T-helper 2 cell treated with Interferon-gamma antibody and Interleukin-4, amounts not matched to agents 5 μg/mL and 100 μg/mL, for 36 hours (primary cell): ENCODE data around the gene STRA8.

Experiments
- DNase-seq: peaks from one replicate; pipeline ENCODE4 v3.0.0; 2021; ENCODE audit warnings: low spot score
- H3K27ac Mint-ChIP-seq: one replicate; pipeline ENCODE4 v1.8.0; 2021; ENCODE audit warnings: mild to moderate bottlenecking, mixed read lengths
- H3K27me3 Mint-ChIP-seq: one replicate; pipeline ENCODE4 v1.8.0; 2021; ENCODE audit warnings: low read depth, mixed read lengths
- H3K36me3 Mint-ChIP-seq: one replicate; pipeline ENCODE4 v1.8.0; 2021; ENCODE audit warnings: low read depth, mixed read lengths
- H3K4me1 Mint-ChIP-seq: one replicate; pipeline ENCODE4 v1.8.0; 2021; ENCODE audit warnings: low read depth, mixed read lengths
- H3K4me3 Mint-ChIP-seq: one replicate; pipeline ENCODE4 v1.8.0; 2022; ENCODE audit warnings: mild to moderate bottlenecking, moderate library complexity, mixed read lengths
- H3K9me3 Mint-ChIP-seq: one replicate; pipeline ENCODE4 v1.8.0; 2021; ENCODE audit warnings: mixed read lengths

Gene STRA8, protein sequence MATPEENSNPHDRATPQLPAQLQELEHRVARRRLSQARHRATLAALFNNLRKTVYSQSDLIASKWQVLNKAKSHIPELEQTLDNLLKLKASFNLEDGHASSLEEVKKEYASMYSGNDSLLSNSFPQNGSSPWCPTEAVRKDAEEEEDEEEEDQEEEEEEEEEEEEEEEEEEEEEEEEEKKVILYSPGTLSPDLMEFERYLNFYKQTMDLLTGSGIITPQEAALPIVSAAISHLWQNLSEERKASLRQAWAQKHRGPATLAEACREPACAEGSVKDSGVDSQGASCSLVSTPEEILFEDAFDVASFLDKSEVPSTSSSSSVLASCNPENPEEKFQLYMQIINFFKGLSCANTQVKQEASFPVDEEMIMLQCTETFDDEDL

DNA sequence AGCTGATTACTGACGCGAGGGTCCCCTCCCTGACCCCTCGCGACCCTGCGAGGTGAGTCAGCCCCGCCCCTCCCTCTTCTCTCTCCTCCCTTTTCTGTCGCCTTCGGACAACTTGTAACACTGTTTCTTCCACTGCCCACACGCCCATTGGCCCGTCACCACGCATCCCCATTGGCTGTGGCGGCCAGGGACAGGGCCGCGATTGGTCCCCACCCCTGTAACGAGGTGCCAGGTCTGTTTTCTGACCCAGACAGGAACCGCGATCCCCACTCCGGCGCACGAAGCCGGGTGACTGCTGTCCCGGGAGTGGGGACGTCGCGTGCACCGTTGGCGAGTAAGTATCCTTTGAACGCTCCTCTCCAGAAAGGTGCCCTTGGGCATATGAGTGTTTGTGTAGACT, at the start of gene STRA8:
Gene STRA8, plus strand, starts transcription at position 269 of the 400 bp plus-strand sequence. CDS start 6,687 bp downstream, outside the sequence.
- no peak within 1 kb of the TSS for H3K27ac Mint-ChIP-seq
- H3K9me3 Mint-ChIP-seq, result peaks cover 7% of the 10 kb centered on the region
- DNase-seq, result no peak
- no peak within 1 kb of the TSS for H3K4me3 Mint-ChIP-seq
- peaks cover 22% of the 10 kb centered on the region for H3K4me1 Mint-ChIP-seq
- no peaks in the 10 kb centered on the region for H3K27me3 Mint-ChIP-seq
- no peaks in the 10 kb centered on the region for H3K36me3 Mint-ChIP-seq

DNA sequence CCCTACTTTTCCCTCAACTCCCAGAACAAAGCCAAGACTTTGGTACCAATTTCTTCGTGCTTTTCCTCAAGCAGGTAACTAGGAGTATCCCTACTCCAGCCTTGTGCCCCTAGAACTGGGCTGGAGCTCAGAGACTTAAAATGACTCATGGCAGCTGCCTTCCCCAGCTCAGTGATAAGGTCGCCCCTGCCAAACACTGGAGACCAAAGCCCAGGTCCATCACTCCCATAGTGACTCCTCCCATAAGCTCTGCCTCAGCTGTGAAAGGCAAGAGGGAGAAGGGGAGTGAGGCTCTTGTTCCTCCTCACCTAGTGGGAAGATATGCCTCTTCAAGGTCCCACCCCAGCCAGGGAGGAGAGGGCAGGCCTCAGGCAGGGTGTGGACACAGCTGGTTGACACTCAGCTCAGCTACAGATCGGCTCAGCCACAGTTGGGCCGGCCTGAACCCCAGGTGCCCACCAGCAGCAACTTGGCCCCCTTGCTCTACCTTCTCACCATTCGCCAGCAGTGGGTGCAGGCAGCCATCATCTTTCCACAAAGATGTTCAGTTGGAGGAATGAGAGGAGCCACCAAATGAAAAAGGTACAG, 49.3 kb upstream of the STRA8 start:
- Mint-ChIP-seq H3K36me3 (peaks cover 55% of the 10 kb centered on the region), H3K4me3 (no peak overlapping the region), H3K9me3 (peaks cover 27% of the 10 kb centered on the region), H3K27ac (no peak overlapping the region), H3K27me3 (no peaks in the 10 kb centered on the region), H3K4me1 (no peaks in the 10 kb centered on the region)
- DNase-seq, result no peak

DNA sequence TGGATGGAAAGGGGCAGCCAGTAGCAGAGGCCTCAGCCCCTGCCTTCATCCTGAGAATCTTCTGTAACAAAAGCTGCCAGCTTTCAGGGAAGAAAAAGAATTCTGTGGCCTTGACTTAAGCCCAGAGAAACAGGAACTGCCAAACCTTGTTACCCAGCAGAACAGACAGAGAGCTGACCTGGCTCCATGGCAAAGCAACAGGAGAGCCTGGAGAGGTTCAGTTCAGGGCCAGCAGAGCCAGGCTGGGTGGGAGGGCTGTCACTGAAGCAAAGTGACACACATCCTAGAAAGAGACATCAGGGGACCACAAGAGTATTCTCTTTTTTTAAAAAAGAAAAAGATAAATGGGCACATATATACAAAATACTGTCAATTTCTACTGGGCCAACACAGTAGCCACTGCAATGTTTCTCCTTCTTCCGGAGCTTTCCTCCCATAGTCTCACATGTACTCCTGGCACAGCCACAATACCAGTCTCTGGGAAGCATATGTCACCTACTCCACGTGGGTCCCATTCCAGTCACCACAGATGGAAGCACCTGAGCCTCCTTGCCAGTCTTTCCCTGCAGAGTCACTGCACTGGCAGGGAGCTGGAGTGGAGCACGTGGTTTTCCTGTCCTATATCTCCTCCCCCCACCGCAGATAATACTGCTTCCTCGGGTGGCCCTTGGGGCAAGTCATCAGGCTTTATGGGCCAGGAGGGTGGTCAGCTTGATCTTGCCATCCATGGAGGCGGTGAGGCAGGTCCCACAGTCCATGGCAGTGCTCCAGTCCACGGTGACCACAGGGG, 48.0 kb upstream of the STRA8 start:
- Mint-ChIP-seq H3K27ac (no peak overlapping the region), H3K9me3 (peaks cover 16% of the 10 kb centered on the region), H3K36me3 (peaks cover 54% of the 10 kb centered on the region), H3K4me3 (no peak overlapping the region), H3K4me1 (no peaks in the 10 kb centered on the region), H3K27me3 (no peaks in the 10 kb centered on the region)
- no peak for DNase-seq

DNA sequence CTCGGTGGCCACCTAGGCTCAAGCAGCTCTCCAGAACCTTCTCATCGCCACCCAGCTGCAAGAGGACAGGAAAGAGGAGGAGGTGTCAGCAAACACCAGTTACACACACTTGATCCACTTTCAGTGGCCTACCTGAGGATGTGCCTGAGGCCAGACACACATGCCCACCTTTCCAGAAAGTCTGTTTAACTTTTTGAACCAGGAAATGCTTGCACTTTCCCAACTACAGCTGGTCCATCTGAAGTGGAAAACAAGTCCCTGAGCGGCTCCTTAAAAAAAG, 47.4 kb upstream of the STRA8 start:
- peaks cover 13% of the 10 kb centered on the region for H3K9me3 Mint-ChIP-seq
- no peaks in the 10 kb centered on the region for H3K27me3 Mint-ChIP-seq
- no peak overlapping the region for H3K27ac Mint-ChIP-seq
- peaks cover 54% of the 10 kb centered on the region for H3K36me3 Mint-ChIP-seq
- DNase-seq, result no peak
- H3K4me1 Mint-ChIP-seq, result no peaks in the 10 kb centered on the region
- H3K4me3 Mint-ChIP-seq, result no peak overlapping the region

DNA sequence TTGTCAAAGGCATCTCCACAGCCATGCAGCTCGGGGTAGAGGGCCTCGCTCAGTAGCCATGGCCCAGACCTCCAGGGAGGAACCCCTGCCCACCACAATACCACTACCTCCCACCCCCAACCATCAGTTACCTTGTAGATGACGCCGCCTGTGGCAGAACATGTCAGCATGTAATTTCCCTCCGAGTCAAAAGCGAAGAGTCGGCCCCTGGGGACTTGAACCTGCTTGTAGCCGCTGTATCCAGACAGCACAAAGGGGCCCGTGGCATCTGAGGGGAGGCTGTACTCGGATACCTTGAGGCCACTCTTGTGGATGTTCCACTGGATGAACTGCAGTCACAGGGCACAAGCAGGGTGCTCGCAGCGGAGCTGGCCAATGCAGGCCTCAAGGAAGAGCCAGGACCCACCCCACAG, 46.8 kb upstream of the STRA8 start:
- H3K36me3 Mint-ChIP-seq, result peaks cover 51% of the 10 kb centered on the region
- H3K27ac Mint-ChIP-seq, result no peak overlapping the region
- H3K27me3 Mint-ChIP-seq, result no peaks in the 10 kb centered on the region
- H3K9me3 Mint-ChIP-seq, result peaks cover 7% of the 10 kb centered on the region
- no peak for DNase-seq
- H3K4me1 Mint-ChIP-seq, result no peaks in the 10 kb centered on the region
- no peak overlapping the region for H3K4me3 Mint-ChIP-seq

DNA sequence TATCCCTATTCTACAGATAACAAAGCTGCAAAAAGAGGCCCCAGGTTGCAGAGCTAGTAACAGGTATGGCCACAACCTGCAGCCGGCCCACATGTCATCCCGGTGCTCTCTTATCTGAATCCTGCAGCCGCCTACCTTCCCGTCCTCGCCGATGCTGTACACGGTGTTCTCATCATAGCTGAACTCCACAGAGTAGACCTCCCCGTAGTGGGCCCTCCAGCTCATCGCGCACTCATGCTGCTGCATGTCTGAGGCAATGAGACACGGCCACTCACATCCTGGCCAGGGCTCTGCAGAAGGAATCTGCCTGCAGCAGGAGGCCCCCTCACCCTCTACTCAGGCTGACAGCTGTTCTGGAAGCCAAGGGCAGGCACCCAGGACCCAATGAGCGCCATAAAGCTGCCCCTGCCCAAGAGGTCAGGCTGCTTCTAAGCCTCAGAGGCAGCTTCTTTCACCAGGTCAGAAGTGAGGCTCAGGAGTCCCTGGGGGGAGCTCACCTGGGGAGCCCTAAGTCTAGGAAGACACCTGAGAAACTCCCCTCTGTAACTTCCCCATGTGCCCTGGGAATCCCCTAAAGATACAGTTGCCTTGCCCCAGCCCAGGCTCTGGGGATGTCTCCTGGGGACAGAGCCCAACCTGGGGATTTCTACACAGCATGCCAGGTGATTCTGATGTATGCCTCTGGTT, 45.2 kb upstream of the STRA8 start:
- H3K36me3 Mint-ChIP-seq, result peaks cover 50% of the 10 kb centered on the region
- no peaks in the 10 kb centered on the region for H3K4me1 Mint-ChIP-seq
- no peak overlapping the region for H3K27ac Mint-ChIP-seq
- no peaks in the 10 kb centered on the region for H3K27me3 Mint-ChIP-seq
- no peaks in the 10 kb centered on the region for H3K9me3 Mint-ChIP-seq
- H3K4me3 Mint-ChIP-seq, result no peak overlapping the region
- DNase-seq, result no peak

DNA sequence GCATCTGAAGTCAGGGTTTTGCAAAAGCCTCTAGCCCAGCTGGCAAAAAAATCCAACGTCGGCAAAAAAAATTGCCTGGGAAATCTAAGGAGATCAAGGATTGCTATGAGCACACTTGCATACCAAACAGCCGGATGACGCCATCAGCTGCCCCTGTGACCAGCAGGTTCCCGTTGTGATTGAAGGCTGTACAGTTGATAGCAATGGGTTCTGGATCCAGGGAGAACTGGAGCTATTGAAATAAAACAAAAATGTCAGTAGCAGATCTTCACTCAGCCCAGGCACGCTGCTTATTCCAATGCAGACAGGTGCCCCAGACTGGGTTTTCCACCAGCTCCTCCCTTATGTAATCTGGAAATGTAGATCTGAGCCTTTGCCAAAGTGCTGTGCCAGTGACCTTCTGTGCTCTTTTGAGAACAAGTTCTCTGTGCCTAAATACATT, 44.4 kb upstream of the STRA8 start:
- H3K27ac Mint-ChIP-seq, result no peak overlapping the region
- no peaks in the 10 kb centered on the region for H3K4me1 Mint-ChIP-seq
- H3K27me3 Mint-ChIP-seq, result no peaks in the 10 kb centered on the region
- DNase-seq, result no peak
- no peak overlapping the region for H3K4me3 Mint-ChIP-seq
- peaks cover 47% of the 10 kb centered on the region for H3K36me3 Mint-ChIP-seq
- H3K9me3 Mint-ChIP-seq, result no peaks in the 10 kb centered on the region

DNA sequence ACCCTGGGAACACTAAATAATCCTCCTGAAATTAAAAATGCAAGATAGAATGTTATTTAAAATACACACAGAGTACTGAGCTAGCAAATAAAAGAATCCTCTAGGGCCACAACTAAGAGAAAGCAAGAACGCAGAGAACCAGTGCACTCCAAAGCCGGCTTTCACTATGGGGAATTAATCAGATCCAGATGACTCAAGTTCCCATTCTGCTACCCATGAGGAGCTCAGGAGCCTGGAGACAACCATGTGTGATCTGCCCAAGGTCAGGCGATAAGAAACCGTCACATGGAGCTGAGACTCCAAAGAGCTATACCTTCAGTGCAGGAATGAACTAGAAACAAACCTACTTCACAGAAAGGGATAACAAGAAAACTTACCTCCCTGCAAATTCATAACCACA, 43.7 kb upstream of the STRA8 start:
- no peaks in the 10 kb centered on the region for H3K27me3 Mint-ChIP-seq
- DNase-seq, result no peak
- H3K4me3 Mint-ChIP-seq, result no peak overlapping the region
- no peaks in the 10 kb centered on the region for H3K4me1 Mint-ChIP-seq
- H3K27ac Mint-ChIP-seq, result no peak overlapping the region
- no peaks in the 10 kb centered on the region for H3K9me3 Mint-ChIP-seq
- H3K36me3 Mint-ChIP-seq, result peaks cover 42% of the 10 kb centered on the region

DNA sequence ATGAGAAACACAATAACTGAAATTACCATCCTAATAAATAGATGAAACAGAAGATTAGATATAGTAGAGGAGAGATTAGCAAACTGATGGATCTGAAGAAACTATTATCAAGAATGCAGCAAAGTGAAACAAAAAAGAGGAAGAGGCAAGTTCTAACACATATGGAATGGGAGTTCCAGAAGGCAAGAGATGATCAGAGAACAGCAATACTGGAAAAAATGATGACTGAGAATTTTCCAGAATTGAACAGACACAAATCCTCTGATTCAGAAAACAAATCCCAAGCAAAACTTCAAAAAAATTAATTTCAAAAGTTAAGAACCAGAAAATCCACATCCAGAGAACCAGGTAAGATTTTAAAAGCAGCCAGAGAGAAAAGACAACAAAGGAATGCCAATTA, 42.9 kb upstream of the STRA8 start:
- Mint-ChIP-seq H3K9me3 (no peaks in the 10 kb centered on the region), H3K4me3 (no peak overlapping the region), H3K4me1 (no peaks in the 10 kb centered on the region), H3K27me3 (no peaks in the 10 kb centered on the region), H3K36me3 (peaks cover 41% of the 10 kb centered on the region), H3K27ac (no peak overlapping the region)
- no peak for DNase-seq

DNA sequence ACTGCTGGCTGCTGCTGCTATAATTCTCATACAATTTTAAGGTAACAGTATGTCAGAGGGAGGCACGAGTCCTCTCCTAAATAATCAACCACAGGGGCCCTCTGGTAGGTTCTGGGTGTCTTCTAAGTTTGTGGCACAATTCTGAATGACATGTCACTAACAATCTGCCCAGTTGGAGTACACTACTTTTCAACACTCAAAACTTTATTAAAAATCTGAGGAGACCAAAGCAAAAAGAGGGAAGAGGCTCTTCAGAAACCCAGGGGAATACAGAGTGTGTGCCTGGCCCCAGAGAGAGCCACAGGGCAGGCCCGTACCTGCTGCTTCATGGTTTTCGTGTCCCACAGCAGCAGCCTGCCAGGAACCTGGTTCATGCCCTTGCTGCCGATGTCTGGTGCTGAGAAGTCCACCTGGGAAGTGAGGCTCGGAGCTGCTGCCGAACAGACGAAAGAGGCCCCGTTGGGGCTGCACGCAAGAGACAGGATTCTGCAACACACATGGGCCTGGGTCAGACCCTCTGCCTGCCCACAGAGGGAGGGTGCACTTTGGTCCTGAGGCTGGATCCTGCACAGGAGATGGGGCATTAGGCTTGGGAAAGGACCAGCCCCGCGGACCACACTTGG, 40.6 kb upstream of the STRA8 start:
- no peak for DNase-seq
- H3K9me3 Mint-ChIP-seq, result no peaks in the 10 kb centered on the region
- H3K4me1 Mint-ChIP-seq, result no peaks in the 10 kb centered on the region
- H3K36me3 Mint-ChIP-seq, result peaks cover 39% of the 10 kb centered on the region
- H3K27me3 Mint-ChIP-seq, result no peaks in the 10 kb centered on the region
- no peak overlapping the region for H3K27ac Mint-ChIP-seq
- H3K4me3 Mint-ChIP-seq, result no peak overlapping the region

DNA sequence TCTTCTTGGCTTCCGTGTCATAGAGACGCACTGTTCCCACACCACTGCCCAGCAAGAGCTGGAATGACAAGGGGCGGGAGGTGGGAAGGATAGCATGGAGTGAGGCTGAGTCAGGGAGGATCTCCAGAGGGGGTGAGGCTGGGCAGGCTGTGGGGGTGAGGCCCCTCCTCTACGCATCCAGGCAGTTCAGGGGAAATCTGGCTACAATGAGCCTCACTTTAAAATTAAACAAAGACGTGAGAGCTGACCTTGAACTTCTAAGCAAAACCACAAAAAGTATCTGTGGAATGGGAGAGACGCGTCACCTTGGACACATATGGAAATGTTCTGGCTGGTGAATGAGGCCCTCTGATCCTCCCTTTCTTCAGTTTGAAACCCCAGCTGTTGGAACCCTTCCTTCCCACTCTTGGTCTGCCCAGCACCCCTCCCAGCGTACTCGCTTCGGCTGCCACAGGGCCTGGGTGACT, 40.0 kb upstream of the STRA8 start:
- H3K36me3 Mint-ChIP-seq, result peaks cover 41% of the 10 kb centered on the region
- DNase-seq, result no peak
- no peak overlapping the region for H3K27ac Mint-ChIP-seq

DNA sequence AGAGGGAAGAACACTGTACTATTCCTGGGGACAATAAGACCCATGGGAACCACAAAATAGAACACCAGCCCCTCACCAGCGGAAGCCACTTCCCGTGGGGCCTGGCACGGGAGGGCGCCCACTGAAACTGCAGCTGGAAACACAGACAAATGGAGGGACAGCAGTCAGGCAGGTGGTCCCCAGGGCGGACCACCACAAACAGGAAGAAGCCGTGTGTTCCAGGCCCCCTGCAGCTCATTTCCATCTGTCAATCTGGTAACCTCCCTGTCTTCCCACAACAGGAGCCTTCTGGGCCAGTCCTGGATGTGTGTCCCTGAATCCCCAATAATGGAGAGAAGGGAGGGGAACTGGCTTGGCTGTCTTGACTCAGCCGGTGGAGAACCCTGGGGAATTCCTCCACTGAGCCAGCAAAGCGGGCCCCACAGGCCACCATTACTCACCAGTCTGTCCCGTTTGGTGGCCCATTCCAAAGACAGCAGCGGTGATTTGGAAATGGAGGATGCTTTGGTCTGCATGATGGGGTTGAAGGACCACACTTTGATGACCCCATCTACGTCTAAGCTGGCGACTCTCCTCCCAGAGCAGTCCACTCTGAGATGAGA, 39.0 kb upstream of the STRA8 start:
- Mint-ChIP-seq H3K9me3 (no peaks in the 10 kb centered on the region), H3K36me3 (peaks cover 39% of the 10 kb centered on the region), H3K27ac (no peak overlapping the region), H3K27me3 (no peaks in the 10 kb centered on the region), H3K4me1 (no peaks in the 10 kb centered on the region), H3K4me3 (no peak overlapping the region)
- DNase-seq, result no peak

More for the DNA sequence above, 40.0 kb upstream of the STRA8 start:
- Mint-ChIP-seq H3K4me1 (no peaks in the 10 kb centered on the region), H3K9me3 (no peaks in the 10 kb centered on the region), H3K4me3 (no peak overlapping the region), H3K27me3 (no peaks in the 10 kb centered on the region)

DNA sequence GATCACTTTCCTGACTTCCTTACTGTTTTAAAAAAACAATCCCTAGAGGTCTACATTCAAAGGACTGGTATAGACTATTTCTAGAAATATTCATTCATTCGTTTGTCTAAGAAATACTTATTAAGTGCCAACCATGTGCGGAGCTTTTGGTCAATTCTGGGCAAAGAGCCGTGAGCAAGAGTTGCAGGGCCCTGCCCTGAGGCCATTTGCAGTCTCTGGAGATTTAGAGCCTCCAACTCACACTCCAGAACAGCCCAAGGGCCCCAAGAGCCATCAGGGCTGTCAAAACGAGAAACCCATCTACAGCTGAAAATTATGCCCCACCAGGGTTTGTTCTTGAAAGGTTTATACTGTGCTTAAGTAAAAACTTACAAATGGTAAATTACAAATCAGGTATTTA, 38.5 kb upstream of the STRA8 start:
- Mint-ChIP-seq H3K27ac (no peak overlapping the region), H3K4me3 (no peak overlapping the region), H3K27me3 (no peaks in the 10 kb centered on the region), H3K9me3 (no peaks in the 10 kb centered on the region), H3K36me3 (peaks cover 39% of the 10 kb centered on the region), H3K4me1 (no peaks in the 10 kb centered on the region)
- DNase-seq, result no peak
